NCI-H446 treated with DMSO at 0.1 percent for 48 hours (cell line): ENCODE data around the gene FGF14.
A peak's percentile ranks its signal among the peaks of the same experiment; 100 is the strongest.

Source experiments
- DNase-seq: peaks from one replicate; lab custom pipeline; 2025; lab: John Stamatoyannopoulos, UW

The FGF14 gene

DNA sequence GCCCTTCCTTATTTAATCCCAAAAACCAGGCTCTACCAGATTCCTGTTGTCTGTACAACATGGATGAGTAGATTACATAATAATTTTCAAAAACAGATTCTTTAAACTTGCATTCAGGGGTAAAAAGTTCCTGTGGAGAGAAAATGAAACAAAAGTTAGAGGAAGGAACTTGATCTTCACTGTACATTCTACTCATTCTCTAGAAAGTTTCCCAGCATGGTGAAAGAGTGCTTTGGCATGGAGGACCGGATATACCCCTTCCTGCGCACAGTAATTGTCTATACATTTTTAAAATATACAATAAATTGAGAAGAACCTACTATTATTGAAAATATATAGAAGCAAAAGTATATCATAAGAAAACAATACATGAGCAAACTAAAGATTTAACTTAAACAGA is 675.2 kb downstream of the FGF14 start:
- DNase-seq, result no peak

DNA sequence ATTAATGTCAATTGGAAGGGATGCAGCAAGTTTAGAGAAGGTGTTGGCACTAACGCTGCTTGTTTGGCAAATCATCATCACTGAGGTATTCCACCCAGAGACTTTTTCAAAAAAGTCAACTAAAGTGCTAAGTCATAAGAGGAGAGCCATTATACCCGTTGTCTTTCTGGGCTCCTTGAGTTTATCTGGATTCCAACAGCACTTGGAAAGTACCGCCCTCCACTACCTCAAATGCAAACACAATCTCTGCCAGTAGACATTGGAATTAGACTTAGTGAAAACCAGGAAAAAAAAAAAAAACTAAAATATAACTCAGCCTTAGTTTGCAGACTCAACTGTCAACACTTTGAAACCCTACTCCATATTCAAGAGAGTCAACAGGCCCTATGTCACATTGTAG is 683.4 kb downstream of the FGF14 start:
- no peak for DNase-seq

DNA sequence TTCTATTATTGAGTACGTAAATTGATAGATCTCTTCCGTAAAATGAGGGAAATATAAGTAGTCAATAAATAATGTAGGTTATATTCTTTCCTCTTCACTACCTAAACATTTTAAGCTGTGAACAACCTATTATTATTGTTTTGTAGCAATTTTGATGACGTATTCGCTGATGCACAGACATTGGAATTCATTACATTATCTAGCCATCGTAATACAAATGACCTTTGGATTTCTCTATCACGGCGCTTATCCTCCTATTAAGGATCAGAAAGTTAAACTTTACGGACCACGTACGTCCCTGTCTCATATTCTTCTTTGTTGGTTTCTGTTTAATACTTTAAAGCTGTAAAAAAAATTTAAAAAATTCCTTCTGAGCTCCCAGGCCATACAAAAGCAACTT is 684.5 kb downstream of the FGF14 start:
- no peak for DNase-seq

DNA sequence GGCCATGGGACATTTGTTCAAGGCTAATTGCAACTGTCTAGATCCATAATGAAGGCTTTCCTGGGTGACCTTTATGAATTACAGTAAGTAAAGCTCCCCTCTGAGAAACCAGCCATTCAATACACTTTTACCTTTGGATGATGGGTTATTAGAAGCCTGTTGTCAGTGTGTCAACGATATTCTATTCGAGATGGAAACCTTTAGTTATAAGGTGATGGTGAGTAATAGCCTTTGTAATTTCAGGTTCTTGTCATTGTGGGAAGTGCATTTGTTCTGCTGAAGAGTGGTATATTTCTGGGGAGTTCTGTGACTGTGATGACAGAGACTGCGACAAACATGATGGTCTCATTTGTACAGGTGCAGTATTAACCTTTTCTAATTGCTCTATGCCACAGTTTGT is 687.7 kb downstream of the FGF14 start:
- no peak for DNase-seq

GRCh38 chr13:101712026-101712348 is 689.9 kb downstream of the FGF14 start:
- no peak for DNase-seq

GRCh38 chr13:101711307-101712025 is 690.4 kb downstream of the FGF14 start:
- no peak for DNase-seq

DNA sequence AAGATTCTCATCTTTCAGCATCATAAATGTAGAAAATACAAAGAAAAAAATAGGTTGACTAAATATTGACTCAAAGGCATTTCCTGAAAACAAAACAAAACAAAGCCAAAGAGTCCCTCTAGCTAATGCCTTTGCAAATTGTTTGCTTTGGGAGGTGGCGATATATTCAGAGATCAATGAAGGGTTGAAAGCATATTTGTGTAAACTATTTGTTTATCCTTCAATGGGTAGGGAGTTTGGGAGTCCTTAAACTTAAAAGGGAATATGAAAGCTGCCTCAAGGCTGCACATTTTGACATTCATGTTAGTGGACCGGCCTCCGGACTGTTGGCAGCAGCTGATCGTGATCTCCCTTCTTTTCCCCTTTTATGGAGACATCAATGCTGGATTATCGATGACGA is 691.9 kb downstream of the FGF14 start:
- no peak for DNase-seq

- no peak for DNase-seq
Observed at GRCh38 chr13:101708115-101708514, 693.7 kb downstream of the FGF14 start.

GRCh38 chr13:101707659-101708058 is 694.2 kb downstream of the FGF14 start:
- DNase-seq, result no peak

- DNase-seq, result peak; percentile 79
Observed at GRCh38 chr13:101706651-101707050, 695.2 kb downstream of the FGF14 start.

DNA sequence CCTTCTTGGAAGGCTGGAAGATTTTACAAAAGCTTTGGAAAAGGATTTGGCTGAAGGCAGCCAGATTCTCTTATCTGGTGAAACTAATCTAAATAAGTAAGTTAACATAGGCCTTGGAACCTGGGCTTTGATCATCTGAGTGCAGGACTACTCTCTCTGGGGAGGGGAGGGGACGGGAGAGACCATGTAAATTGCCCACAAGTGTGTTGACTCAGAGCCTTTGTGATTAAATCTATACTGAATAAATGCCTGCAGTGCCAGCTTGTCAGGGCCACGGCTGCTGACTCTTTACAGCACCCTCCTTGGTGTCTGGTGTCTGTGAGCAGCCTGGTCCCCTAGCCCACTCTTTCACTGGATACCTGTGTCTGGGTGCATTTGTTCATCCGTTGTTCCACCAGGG is 698.0 kb downstream of the FGF14 start:
- DNase-seq, result no peak

DNA sequence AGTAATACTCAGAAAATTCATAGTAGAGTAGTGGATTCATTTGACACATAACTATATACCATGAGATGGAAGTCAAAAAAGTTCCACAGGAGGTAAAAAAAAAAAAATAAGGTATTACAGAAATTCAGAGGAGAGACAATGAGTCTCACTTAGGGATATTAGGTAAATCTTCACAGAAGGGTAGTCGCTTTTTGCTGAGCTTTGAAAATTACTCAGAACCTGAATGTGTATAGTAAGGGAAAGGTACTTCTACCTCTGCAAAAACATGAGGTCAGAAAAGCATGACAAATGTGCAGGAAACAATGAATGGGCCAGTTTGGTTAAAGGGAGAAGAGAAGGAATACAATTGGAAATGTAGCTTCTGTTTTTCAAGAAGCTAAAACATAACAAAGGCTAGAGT is 698.8 kb downstream of the FGF14 start:
- DNase-seq, result no peak

DNA sequence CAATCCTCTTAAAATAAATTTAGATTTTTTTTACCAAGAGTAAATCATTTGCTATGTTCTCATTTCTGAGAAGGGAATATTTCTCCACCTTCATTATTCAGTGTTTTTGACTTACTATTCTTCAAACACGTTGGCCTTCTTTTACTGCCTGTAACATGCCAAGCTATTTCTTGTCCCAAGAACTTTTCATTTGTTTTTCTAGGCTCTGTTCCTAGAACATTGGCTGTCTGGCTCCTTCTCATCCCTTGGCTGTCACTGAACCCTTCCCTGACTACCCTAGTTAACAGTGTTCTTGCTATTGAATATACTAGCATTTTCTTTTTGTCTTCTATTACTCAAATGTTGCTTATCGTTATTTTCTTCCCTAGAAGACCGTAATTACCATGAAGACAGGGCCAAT is 701.2 kb downstream of the FGF14 start:
- DNase-seq, result peak; percentile 45

GRCh38 chr13:101698400-101698799 is 703.4 kb downstream of the FGF14 start:
- DNase-seq, result no peak

DNA sequence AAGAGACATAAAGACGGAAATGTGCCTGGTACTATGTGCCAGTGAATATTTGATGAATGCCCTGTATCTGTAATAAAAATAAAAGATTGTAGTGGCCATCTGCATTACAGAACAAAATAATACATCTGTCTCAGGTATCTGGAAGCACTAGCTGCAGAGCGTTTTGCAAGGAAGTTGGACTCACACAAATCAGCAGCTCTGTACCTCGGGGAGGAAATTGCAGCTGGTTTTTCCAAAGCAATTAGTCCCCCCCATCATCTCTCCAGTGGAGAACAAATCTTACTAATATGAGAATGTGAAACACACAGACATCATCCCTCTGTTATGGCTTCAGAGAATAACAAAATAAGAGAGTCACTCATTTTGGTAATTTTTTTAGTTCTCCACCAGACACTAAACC is 704.1 kb downstream of the FGF14 start:
- no peak for DNase-seq

DNA sequence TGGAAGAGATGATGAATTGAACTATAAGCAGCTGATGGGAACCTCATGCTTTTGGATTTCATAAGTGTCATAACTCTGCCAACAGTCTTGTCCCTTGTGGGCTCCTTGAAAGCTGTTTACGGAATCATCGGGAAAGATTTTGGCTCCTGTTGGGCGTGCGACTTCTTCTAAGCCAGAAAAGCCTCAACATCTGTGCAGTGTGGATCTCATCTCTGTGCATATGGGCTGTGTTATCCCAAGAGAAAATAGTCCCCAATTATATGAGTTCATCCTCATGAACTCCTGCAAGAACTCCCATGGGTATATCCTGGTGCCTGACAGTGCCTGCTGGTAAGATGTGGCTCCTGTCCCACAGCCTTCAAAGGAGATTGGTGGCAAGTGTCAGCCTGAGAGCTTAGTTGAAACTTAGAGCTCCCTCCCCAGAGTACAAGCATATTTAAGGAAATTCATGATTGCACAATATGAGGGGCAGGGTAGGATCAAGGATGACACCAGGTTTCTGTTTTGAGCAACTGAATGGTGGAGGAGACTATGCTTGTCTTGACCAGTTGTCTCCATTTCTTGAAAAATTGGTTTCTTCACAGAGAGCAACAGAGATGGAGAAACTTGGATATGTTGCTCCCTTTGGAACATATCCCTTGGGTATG is 705.9 kb downstream of the FGF14 start:
- DNase-seq, result peak; percentile 93

DNA sequence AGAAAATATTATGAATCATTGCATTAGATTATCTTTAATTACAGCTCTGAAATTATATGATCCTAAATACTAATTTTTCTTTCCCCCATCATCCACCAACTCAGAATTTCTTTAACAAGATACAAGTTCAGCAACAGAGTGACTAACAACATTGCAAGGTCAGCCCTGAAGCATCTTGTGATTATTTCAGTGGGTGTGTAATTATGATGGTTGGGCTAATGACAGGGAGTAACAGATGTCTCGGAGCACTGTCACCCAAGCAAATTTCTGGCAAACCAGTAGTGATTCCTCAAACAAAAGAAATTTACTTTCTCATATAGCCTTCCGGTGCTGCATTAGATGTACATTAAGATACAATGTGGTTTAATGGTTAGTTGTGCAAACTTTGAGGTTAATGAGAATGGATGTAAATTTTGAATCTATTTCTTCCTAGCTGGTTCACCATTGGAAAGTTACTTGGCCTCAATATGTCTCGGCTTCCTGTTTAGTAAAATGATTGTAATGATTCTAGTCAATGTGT is 710.4 kb downstream of the FGF14 start:
- peak; percentile 76 for DNase-seq

DNA sequence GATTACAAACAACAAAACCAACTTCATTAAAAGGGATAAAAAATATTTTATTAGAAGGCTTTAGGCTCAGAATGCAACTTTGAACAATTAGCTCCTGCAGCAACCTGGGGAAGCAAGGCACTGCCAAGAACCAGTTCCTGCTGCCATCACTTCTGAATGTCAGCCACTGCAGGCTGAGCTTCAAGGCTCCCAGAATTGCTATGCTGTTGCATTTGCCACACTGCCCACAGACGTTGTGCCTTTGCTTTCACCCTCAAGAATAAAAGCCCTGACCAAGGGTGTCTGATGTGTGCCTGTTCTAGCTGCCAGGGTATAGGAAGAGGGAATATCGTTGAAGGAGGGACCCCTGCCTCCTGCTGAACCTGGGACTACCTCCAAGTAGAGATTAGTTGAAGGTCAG is 711.0 kb downstream of the FGF14 start:
- DNase-seq, result peak; percentile 76

DNA sequence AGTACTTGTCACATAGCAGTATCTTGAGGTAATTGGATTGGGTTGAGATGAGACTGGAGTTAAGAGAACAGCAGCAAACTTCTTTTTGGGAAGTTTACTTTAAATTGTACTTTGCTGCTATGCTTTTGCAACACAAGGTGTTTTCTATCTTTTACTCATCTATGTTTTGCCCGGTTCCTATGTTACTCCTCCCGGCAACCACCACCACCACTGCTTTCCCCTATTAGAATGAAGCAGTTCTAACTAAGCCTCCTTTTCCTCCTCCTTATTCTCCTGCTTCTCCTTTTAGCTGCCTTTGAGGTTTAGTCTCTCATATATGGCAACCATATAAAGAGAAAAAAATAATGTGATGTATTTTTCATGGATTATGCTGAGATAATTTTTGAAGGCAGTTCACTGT is 715.8 kb downstream of the FGF14 start:
- DNase-seq, result no peak

GRCh38 chr13:101681834-101682233 is 720.0 kb downstream of the FGF14 start:
- DNase-seq, result no peak

DNA sequence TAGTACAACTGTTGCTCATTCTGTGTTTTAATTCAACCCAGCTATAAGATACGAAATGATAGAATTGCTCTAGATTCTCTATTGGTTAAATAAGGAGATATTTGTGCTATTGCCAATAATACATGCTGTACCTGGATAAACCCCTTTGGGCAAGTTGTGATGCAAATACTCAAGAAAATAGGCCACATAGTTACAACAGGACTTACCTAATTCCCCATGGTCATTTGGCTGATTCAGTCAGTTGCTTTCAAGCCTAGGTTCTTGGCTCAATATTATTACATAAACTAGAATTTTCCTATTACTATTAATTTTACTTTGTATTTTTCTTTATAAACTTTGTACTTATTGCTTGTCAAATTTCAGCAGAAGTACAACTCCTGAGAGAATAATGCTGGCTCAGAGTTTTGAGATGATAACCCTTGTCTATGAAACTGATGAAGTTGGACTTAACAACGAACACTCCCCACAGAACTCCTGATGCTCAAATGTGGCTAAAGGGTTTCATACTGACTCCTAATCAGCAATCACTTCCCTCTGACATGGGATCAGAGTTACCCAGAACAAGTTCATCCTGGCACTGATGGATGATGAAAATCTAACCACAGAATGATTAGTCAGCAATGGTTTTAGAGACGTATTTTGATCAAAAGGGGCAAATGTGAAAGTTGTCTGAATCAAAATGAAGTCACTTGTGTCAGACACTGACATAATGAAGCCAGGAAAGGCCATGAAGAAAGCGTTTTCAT is 728.3 kb downstream of the FGF14 start:
- no peak for DNase-seq

- DNase-seq, result no peak
Observed at GRCh38 chr13:101661839-101662238, 740.0 kb downstream of the FGF14 start.
